ENCODE measurements around the gene SPATA31C2.

DNA sequence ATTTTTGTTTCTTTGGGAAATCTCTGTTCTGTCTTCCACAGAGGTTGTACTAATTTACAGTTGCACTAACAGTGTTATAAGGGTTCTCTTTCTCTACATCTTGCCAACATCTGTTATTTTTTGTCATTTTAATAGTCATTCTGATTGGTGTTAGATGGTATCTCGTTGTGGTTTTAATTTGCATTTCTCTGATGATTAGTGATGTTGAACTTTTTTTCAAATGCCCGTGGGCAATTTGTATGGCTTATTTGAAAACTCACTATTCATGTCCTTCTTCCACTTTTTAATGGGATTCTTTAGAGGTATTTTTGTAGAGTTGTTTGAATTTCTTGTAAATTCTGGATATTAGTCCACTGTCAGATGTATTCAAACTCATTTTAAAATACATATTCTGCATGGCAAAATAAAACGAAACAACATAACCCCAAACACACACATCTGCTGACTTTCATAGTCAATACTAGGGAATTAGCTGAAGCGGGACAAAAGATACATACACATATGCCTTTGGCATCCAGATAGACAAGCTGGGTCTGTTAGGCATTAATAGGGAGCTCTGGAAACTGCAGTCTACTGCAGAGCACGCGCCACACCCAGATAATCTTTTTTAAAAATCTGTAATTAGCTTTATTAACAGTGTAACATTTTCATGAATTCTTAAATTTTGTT is 5.8 kb upstream of the SPATA31C2 start:
- TF ChIP-seq, protein P1, sequence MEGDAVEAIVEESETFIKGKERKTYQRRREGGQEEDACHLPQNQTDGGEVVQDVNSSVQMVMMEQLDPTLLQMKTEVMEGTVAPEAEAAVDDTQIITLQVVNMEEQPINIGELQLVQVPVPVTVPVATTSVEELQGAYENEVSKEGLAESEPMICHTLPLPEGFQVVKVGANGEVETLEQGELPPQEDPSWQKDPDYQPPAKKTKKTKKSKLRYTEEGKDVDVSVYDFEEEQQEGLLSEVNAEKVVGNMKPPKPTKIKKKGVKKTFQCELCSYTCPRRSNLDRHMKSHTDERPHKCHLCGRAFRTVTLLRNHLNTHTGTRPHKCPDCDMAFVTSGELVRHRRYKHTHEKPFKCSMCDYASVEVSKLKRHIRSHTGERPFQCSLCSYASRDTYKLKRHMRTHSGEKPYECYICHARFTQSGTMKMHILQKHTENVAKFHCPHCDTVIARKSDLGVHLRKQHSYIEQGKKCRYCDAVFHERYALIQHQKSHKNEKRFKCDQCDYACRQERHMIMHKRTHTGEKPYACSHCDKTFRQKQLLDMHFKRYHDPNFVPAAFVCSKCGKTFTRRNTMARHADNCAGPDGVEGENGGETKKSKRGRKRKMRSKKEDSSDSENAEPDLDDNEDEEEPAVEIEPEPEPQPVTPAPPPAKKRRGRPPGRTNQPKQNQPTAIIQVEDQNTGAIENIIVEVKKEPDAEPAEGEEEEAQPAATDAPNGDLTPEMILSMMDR (conservative IDR thresholded peaks at IDR 0.05), result no peak
- no peak for TF ChIP-seq EZH2 (IDR thresholded peaks at IDR 0.05; ENCODE audit: low read depth)
